NCI-H1417 treated with DMSO at 0.1 percent for 48 hours (cell line): Measurements from ENCODE around the gene TRABD2B.

Source experiments
- DNase-seq: peaks from one replicate; lab custom pipeline; 2025; lab: John Stamatoyannopoulos, UW

Gene TRABD2B

GRCh38 chr1:47992720-47993415 lies 4.3 kb downstream of the TRABD2B start:
- no peak for DNase-seq

GRCh38 chr1:47991673-47992072 lies 5.5 kb downstream of the TRABD2B start:
- DNase-seq = no peak

GRCh38 chr1:47991187-47991586 lies 6.0 kb downstream of the TRABD2B start:
- DNase-seq = no peak

DNA sequence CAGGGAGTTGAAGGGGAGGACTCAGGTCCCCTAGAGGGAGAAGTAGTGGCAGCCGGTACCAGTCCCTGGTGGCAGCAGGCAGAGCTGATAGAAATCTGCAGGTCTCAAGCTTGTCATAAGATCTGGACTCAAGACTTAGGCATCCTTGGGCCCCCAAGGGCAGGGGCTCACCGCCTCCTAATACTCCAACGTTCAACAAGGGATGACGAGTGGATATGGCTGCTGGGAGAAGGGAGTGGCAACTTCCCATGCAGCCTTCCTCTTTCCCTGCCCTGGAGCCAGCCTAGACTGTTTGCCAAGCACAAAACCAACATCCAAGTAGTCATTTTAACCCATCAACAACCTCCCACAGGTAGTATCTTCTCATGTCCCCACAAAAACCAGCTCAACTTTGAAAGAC lies 6.9 kb downstream of the TRABD2B start:
- DNase-seq = no peak

GRCh38 chr1:47987601-47988000 lies 9.6 kb downstream of the TRABD2B start:
- DNase-seq = no peak

DNA sequence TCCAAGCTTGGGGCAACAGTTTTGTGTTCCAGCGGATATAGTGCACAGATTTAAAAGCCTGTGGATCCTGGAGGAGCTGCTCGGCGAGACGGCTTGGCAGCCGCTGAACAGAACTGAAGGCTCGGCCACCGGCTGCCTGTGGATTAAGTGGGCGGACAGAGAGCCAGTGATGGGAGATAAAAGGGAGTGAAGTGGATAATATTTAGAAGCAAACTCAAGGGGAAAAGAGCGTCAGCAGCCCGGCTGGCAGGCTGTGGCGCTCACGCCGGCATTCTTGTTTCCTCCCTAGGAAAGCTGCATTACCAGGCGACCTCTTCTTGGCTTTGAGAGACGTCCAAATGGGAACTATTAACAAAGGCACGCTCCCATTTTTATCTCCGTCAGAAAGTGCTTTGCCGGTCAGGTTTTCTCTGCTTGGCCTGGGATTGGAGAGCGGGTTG lies 10.4 kb downstream of the TRABD2B start:
- no peak for DNase-seq

- DNase-seq = no peak
Measured at GRCh38 chr1:47985018-47985417, 12.2 kb downstream of the TRABD2B start.

GRCh38 chr1:47984175-47984789 lies 12.9 kb downstream of the TRABD2B start:
- DNase-seq = no peak

DNA sequence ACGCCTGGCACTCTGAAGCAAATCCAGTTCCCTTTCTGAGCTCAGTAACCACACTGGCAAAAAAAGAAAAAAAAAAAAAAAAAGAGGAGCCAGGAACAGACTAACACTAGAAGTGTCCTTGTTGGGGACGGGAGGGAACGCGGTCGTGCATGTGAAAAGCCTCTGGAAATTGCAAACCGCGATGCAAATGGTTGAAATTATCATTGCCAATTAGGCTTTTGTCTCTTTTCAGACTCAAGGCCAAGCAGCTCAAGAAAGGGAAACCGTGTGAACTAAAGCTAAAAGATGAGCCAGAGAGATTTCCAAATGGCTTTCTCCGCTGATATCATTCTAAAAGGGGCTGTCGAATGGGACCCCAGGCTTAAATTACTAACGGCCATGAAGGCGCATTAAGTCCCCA lies 13.5 kb downstream of the TRABD2B start:
- no peak for DNase-seq

DNA sequence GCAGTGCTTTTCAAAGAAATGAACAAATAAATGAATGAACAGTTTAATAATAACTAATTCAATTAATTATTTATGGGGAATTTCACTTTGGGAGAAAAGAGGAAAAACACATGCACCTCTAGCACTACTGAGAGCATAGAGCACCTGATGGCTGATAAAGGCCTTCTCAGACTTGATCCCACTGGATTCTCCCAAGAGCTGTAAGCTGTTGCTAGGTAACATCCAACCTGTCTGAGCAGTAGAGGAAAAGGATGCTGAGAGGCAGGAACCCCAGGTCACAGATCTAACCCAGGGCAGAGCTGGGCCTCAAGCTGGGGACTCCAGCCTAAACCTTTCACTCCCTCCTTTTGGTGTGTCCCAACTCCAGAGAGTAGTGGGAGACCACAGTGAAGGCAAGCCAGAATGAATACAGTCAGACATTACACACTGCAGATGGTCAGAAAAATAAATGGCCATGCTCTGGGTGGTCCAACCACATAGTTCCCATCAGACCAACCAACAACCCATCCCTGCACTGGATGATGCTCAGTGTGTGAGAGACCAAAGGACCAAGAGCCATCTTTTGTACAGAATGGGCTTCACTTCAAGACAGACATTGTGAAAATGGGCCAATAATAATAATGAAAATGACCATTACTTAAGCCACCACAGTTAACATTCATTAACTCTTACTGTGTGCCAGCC lies 15.4 kb downstream of the TRABD2B start:
- no peak for DNase-seq

DNA sequence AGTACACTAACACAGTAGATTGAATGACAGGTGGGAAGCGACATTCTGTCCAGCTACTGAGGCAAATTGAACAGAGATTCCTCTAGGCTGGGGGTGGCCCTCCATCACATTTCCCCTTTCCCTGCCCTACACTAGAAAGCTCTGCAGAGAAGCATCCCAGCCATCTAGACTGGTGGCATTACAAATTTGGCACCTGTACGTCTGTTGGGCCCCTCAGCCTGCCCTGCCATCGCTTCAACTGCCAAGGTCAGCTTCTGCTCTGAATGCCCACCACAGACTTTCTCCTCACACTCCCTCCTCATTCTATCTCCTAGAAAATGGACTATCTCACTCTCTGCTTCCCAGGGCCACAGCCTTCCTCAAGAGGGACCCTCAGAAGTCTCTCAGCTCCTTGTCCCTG lies 16.7 kb downstream of the TRABD2B start:
- no peak for DNase-seq

- DNase-seq = no peak
Measured at GRCh38 chr1:47979724-47980123, 17.5 kb downstream of the TRABD2B start.

GRCh38 chr1:47978486-47978885 lies 18.7 kb downstream of the TRABD2B start:
- DNase-seq = no peak

- no peak for DNase-seq
Measured at GRCh38 chr1:47976728-47977127, 20.5 kb downstream of the TRABD2B start.

- DNase-seq = no peak
Measured at GRCh38 chr1:47976267-47976666, 20.9 kb downstream of the TRABD2B start.

DNA sequence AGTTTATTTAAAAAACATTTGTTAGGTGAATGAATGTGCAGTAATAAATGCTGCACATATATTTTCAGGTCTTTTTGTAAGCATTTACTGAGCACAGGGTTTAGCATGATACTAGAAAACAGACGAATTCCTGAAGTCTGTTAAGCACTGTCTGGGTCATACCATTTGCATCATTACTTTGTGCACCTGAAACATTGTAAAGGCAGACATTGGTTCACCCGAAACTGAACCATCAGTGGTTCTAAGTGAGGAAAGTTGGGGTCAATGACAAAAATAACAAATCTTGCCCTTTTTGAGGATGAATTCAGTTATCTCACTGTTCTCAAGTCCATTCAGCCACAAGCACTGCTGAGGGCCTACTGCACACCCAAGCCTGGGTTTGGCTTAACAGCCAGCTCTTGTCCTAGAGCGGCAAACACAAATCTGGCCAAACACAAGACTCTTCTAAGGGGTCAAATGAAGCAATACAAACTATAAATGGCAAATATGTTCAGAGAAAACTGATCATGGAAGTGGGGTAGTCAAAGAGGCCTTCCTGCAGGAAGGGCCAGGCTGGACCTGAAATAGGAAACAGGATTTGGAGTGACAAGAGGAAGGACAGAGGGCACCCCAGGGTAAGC lies 21.8 kb downstream of the TRABD2B start:
- DNase-seq = no peak

DNA sequence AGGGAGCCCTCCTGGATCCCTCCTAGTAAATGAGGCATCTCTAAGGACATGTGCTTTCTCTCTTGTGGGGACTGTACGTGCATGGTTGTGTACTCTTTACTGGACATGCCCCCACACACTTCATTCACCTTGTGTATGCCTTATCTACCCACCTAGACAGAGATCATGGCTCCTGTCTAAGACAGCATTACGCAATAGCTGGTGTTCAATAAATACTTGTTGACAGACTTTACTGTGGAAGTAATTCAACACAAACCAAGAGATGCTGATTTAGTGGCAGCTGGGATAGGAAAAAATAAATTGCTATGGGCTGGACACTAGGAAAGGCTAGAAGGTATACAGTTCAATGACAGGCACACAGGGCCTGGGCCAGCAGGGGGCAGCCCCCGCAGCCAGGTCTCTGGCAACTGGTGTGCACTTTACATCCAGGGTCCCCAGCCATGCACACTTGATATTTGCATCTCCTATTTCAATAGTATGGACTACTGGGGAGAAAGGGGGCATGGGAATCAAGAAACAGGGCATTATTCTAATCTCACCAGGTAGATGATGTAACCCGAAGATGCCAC lies 24.2 kb downstream of the TRABD2B start:
- no peak for DNase-seq

DNA sequence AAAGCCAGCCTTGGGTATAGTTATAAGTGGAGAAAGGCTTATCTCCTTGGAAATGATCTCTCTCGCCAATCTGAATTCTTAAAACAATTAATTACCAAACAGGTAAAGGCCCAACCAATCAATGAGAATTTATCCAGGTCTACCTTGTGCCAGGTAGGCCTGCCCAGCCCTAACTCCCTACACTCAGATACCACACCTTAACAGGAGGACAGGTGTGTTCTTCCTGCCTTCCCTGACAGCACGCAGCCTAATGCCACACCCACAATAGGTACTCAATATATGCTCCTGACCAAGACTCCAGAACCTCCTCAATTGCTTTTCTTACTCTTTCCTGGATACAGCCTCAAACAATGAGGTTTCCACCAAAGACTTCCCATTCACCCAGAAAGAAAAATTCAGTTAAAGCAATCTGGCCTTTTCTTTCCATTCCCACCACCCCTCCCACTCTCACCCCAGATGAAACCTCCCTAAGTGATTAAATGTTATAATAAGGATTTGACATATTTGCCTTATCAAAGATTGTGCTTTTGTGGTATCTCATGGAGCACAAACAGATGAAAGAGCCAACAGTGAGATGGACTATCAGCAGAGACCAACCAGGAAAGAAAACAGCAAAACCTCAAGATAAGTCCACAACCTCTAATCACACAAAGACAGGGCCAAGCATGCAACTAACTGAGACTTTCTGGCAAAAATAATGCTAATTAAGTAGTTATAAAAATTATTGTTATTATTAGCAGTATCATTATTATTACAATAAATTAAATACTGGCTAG lies 25.6 kb downstream of the TRABD2B start:
- no peak for DNase-seq

DNA sequence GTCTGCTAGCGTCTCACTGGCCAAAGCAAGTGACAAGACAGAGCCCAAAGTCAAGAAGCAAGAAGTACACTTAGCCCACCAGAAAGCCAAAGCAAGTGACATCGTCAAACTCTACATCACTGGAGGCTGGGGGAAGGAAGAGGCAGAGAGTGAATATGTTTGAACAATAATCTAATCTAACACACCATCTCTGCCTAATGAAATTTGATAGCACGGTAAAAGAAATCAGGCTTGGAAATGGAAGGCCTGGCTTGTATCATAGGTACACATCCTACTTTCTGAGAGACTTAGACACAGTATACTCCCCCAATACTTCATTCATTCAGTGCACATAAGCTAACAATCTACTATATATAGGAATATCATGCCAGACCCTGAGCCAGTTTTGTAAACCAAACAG lies 26.3 kb downstream of the TRABD2B start:
- DNase-seq = no peak

DNA sequence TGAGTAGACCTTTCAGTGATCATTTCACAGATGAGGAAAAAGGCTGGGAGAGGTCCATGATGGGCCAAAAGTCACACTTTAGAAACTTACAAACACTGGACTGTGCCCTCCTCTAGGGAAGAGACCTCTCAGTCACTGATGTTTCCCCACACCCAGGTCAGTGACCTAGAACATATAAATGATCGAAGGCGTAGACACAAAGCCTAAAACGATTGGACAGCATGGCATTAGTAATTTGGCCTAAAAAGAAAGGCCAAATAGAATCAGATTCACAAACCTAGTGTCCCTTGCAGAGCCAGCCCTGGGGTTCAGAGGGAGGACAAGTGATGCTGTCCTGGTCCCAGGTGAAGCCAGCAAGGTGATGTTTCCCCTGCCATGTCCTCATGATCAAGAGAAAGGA lies 27.7 kb downstream of the TRABD2B start:
- DNase-seq = no peak

DNA sequence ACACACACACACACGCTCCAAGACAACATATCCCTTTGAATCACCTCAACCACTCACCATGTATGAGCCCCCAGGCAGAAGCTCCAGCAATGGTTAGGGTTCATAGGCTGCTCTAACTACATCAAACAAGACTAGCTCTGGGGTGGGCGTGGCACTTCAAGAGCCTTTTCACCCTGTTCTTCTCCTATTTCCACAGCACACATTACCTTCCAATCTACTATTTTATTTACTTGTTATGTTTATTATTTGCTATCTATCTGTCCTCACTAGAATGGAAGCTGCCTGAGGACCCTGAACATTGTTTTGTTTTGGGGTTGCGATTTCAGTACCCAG lies 28.7 kb downstream of the TRABD2B start:
- no peak for DNase-seq
